Measurements from ENCODE around the gene WNK3.

The WNK3 gene

GRCh38 chrX:54271664-54272063, 86.2 kb downstream of the WNK3 start:
- Histone ChIP-seq H3F3A (ENCODE audit: control insufficient read depth, insufficient read depth) (no peaks in the 10 kb centered on the region), H3K36me3 (ENCODE audit: control insufficient read depth, low read length) (no peaks in the 10 kb centered on the region), H3K27me3 (ENCODE audit: control insufficient read depth, low read length) (no peaks in the 10 kb centered on the region), H3K4me1 (ENCODE audit: control insufficient read depth, low read length) (no peaks in the 10 kb centered on the region), H4K20me1 (ENCODE audit: control insufficient read depth, insufficient read depth, low read depth, low read length) (no peaks in the 10 kb centered on the region), H3K9me2 (replicated peaks; ENCODE audit: control insufficient read depth, low read length) (no peaks in the 10 kb centered on the region), H3K4me3 (ENCODE audit: low read length) (no peak overlapping the region), H3K27ac (ENCODE audit: low read depth, low read length) (no peak overlapping the region), H3K4me2 (ENCODE audit: low read length) (no peak overlapping the region), H3K9me3 (ENCODE audit: control insufficient read depth, insufficient read depth, low read length) (no peaks in the 10 kb centered on the region), H3K79me2 (ENCODE audit: control insufficient read depth, low read length) (no peaks in the 10 kb centered on the region)
- TF ChIP-seq EZH2phosphoT487 (IDR thresholded peaks at IDR 0.05; ENCODE audit: borderline replicate concordance, low read length), result no peak
- TF ChIP-seq, protein P1, sequence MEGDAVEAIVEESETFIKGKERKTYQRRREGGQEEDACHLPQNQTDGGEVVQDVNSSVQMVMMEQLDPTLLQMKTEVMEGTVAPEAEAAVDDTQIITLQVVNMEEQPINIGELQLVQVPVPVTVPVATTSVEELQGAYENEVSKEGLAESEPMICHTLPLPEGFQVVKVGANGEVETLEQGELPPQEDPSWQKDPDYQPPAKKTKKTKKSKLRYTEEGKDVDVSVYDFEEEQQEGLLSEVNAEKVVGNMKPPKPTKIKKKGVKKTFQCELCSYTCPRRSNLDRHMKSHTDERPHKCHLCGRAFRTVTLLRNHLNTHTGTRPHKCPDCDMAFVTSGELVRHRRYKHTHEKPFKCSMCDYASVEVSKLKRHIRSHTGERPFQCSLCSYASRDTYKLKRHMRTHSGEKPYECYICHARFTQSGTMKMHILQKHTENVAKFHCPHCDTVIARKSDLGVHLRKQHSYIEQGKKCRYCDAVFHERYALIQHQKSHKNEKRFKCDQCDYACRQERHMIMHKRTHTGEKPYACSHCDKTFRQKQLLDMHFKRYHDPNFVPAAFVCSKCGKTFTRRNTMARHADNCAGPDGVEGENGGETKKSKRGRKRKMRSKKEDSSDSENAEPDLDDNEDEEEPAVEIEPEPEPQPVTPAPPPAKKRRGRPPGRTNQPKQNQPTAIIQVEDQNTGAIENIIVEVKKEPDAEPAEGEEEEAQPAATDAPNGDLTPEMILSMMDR (IDR thresholded peaks at IDR 0.05; ENCODE audit: low read depth, low read length, poor library complexity, severe bottlenecking), result no peak

GRCh38 chrX:54248309-54248708, 109.5 kb downstream of the WNK3 start:
- no peaks in the 10 kb centered on the region for H3K9me2 ChIP-seq (replicated peaks; ENCODE audit: control insufficient read depth, low read length)
- H3K4me1 ChIP-seq (ENCODE audit: control insufficient read depth, low read length), result no peaks in the 10 kb centered on the region
- no peak for TF ChIP-seq EZH2phosphoT487 (IDR thresholded peaks at IDR 0.05; ENCODE audit: borderline replicate concordance, low read length)
- TF ChIP-seq, protein P1 (IDR thresholded peaks at IDR 0.05; ENCODE audit: low read depth, low read length, poor library complexity, severe bottlenecking), result no peak
- H3K27me3 ChIP-seq (ENCODE audit: control insufficient read depth, low read length), result no peaks in the 10 kb centered on the region
- no peaks in the 10 kb centered on the region for H4K20me1 ChIP-seq (ENCODE audit: control insufficient read depth, insufficient read depth, low read depth, low read length)
- no peaks in the 10 kb centered on the region for H3K9me3 ChIP-seq (ENCODE audit: control insufficient read depth, insufficient read depth, low read length)
- no peak overlapping the region for H3K27ac ChIP-seq (ENCODE audit: low read depth, low read length)
- no peak overlapping the region for H3K4me2 ChIP-seq (ENCODE audit: low read length)
- H3K4me3 ChIP-seq (ENCODE audit: low read length), result no peak overlapping the region
- H3K79me2 ChIP-seq (ENCODE audit: control insufficient read depth, low read length), result no peaks in the 10 kb centered on the region
- no peaks in the 10 kb centered on the region for H3F3A ChIP-seq (ENCODE audit: control insufficient read depth, insufficient read depth)
- H3K36me3 ChIP-seq (ENCODE audit: control insufficient read depth, low read length), result no peaks in the 10 kb centered on the region

DNA sequence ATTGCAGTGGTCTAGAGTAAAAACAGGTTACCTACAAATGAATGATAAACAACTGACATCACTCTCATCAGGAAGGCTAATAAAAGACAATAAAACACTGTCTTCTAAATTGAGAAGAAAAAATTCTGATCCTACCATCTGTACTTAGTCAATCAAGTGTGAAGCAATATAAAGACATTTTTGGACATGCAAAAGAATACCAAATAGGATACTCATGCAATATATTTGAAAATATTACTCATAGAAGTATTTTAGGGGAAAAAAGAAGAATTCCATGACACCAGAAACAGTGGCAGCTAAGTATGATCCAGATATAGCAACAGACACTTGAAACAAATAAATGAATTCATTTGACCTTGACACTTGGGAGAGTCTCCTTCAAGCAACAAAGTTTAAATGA, 111.0 kb downstream of the WNK3 start:
- Histone ChIP-seq H3K4me3 (ENCODE audit: low read length) (no peak overlapping the region), H3K27me3 (ENCODE audit: control insufficient read depth, low read length) (no peaks in the 10 kb centered on the region), H3K9me3 (ENCODE audit: control insufficient read depth, insufficient read depth, low read length) (no peaks in the 10 kb centered on the region), H3K36me3 (ENCODE audit: control insufficient read depth, low read length) (no peaks in the 10 kb centered on the region), H3K4me2 (ENCODE audit: low read length) (no peak overlapping the region), H4K20me1 (ENCODE audit: control insufficient read depth, insufficient read depth, low read depth, low read length) (no peaks in the 10 kb centered on the region), H3F3A (ENCODE audit: control insufficient read depth, insufficient read depth) (no peaks in the 10 kb centered on the region), H3K4me1 (ENCODE audit: control insufficient read depth, low read length) (no peaks in the 10 kb centered on the region), H3K79me2 (ENCODE audit: control insufficient read depth, low read length) (no peaks in the 10 kb centered on the region), H3K27ac (ENCODE audit: low read depth, low read length) (no peak overlapping the region), H3K9me2 (replicated peaks; ENCODE audit: control insufficient read depth, low read length) (no peaks in the 10 kb centered on the region)
- TF ChIP-seq, protein P1 (IDR thresholded peaks at IDR 0.05; ENCODE audit: low read depth, low read length, poor library complexity, severe bottlenecking), result no peak
- no peak for TF ChIP-seq EZH2phosphoT487 (IDR thresholded peaks at IDR 0.05; ENCODE audit: borderline replicate concordance, low read length)

DNA sequence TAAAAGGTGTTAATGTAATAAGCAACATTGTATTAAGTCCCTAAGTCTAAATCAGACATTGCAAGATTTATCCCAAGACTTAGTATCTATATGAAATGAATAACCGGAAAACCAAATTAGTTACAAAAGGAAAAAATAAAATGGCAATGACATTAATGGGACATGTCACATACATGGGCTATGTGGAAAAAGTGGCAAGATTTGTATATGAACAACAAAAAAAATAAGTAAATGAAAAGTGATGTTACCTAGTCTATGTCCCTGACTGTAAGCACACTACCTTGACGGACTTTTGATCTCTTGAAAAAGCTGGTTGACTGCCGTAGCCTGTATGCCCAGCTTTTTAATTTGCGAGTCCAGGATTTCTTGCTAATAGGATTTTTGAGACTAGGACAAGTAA, 119.3 kb downstream of the WNK3 start:
- Histone ChIP-seq H3K4me1 (ENCODE audit: control insufficient read depth, low read length) (no peaks in the 10 kb centered on the region), H3K4me3 (ENCODE audit: low read length) (no peak overlapping the region), H3K27ac (ENCODE audit: low read depth, low read length) (no peak overlapping the region), H3K9me2 (replicated peaks; ENCODE audit: control insufficient read depth, low read length) (no peaks in the 10 kb centered on the region), H3K9me3 (ENCODE audit: control insufficient read depth, insufficient read depth, low read length) (no peaks in the 10 kb centered on the region), H3K36me3 (ENCODE audit: control insufficient read depth, low read length) (no peaks in the 10 kb centered on the region), H3K27me3 (ENCODE audit: control insufficient read depth, low read length) (no peaks in the 10 kb centered on the region), H3K4me2 (ENCODE audit: low read length) (no peak overlapping the region), H4K20me1 (ENCODE audit: control insufficient read depth, insufficient read depth, low read depth, low read length) (no peaks in the 10 kb centered on the region), H3K79me2 (ENCODE audit: control insufficient read depth, low read length) (no peaks in the 10 kb centered on the region), H3F3A (ENCODE audit: control insufficient read depth, insufficient read depth) (no peaks in the 10 kb centered on the region)
- no peak for TF ChIP-seq EZH2phosphoT487 (IDR thresholded peaks at IDR 0.05; ENCODE audit: borderline replicate concordance, low read length)
- TF ChIP-seq, protein P1 (IDR thresholded peaks at IDR 0.05; ENCODE audit: low read depth, low read length, poor library complexity, severe bottlenecking), result no peak
